Mononuclear cell (primary cell): ENCODE results near the gene PER1. TPM values are rescaled to one million over a fixed set of nuclear protein-coding genes. Genes with fewer than 3 reads are reported as not detected.

Source experiments
- H3K27me3 ChIP-seq: 2 replicates; pipeline ENCODE4 v1.6.0; 2011; ENCODE audit warnings: low read length, control low read depth; ENCODE audit not compliant: insufficient read depth
- H3K4me1 ChIP-seq: 2 replicates; pipeline ENCODE4 v1.5.1; 2011; ENCODE audit warnings: mild to moderate bottlenecking, low read length, control low read depth; ENCODE audit not compliant: insufficient read depth
- H3K4me3 ChIP-seq: 2 replicates; pipeline ENCODE4 v1.5.1; 2011; ENCODE audit warnings: mild to moderate bottlenecking, low read length, moderate library complexity
- H3K9me3 ChIP-seq: 2 replicates; pipeline ENCODE4 v1.5.1; 2011; ENCODE audit warnings: low read depth, mild to moderate bottlenecking, control low read depth, low read length
- total RNA-seq: library from RNA; depleted of rRNA; stranded (reverse); fragments of >200 nt; gene quantifications from one replicate; pipeline ENCODE4 v1.2.3, GENCODE V29; 2012

The PER1 gene
- total RNA-seq, 1 donor, result 250 TPM

DNA sequence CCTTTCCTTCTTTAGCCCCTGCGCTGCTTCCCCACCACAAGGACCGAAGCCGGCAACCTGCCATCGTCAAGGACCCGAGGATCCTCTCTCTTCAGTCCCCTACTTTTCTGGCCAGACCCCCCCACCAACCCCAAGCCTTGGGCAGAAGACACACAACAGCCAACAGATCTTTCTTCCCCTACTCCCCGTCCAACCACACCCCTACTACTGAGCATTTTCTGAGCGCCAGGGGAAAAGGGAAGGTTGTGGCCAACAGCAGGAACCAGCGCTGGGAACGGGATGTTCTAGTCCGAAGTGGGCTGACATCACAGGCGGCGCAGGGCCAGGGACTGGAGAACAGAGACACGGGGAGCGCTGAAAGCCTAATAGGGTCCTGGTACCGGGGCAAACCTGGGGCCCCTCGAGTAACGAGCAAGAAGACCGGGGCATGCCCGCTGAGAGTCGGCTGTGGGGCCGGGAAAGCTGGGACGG lies 528 bp downstream of the PER1 start:
- H3K4me3 ChIP-seq, result peak overlapping the region; percentile 50
- H3K9me3 ChIP-seq, result no peaks in the 10 kb centered on the region
- no peaks in the 10 kb centered on the region for H3K27me3 ChIP-seq
- H3K4me1 ChIP-seq, result peaks cover 59% of the 10 kb centered on the region

DNA sequence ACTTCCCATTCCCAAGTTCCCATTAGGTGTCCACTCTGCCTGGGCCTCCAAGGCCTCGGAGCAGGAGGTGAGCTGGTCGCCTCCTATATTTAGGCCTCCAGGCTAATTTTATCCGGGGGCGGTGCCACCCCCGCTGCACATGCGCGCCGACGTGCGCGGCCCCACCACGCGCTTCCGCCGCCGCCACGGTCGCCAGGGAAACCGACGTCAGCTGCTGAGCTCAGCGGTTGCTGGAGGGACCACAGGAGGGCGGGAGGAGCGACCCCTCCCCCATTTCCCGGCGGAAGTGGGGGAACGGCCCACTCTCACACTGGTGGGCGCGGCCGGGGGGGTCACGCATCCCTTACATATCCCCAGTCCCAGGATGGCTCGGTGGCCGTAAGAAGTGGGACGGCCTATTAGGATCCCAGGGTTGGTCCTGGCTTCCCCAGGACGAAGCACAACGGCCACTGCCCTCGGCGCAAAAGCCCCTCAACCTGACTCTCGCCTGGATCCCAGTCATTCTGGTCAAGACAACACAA lies 1.0 kb downstream of the PER1 start:
- peak overlapping the region; percentile 50 for H3K4me3 ChIP-seq
- H3K4me1 ChIP-seq, result peaks cover 59% of the 10 kb centered on the region
- no peaks in the 10 kb centered on the region for H3K27me3 ChIP-seq
- H3K9me3 ChIP-seq, result no peaks in the 10 kb centered on the region

- Histone ChIP-seq H3K9me3 (no peaks in the 10 kb centered on the region), H3K27me3 (no peaks in the 10 kb centered on the region), H3K4me1 (peaks cover 54% of the 10 kb centered on the region), H3K4me3 (peak overlapping the region; percentile 50)
Observed at GRCh38 chr17:8150194-8151119, 1.7 kb downstream of the PER1 start.

DNA sequence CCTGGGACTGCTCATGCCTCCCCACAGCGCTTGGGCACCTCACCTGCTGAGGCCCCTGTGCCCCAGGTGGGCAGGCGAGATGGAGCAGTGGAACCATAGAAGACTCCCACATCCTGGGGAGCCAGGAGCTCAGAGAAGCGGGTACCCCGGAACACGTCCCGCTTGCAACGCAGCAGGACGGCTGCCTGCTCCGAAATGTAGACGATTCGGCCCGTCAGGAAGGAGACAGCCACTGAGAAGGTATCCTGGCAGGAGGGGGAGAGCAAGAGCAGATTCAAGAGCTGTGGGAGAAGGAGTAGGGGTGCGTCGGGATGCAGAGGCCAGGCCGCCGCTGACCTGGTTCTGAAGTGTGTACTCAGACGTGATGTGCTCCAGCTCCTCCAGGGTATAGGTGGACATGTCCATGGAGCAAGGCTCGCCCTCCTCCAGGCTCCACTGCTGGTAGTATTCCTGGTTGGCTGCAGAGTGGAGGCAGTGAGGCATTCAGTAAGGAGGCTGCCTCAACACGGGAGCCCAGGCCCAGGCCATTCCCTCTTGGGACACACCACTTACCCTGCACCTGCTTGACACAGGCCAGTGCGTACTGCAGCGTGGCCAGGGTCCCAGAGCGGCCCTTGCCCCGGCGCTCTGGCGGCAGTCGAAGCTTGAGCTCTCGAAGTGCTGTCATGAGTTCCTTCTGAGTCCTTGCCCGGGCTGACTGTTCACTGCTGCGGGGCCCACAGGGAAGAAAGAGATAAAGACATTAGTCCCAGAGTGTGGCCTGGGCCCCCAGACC lies 2.6 kb downstream of the PER1 start:
- Histone ChIP-seq H3K4me1 (peaks cover 45% of the 10 kb centered on the region), H3K4me3 (no peak overlapping the region), H3K27me3 (no peaks in the 10 kb centered on the region), H3K9me3 (no peaks in the 10 kb centered on the region)

GRCh38 chr17:8148560-8148959 lies 3.6 kb downstream of the PER1 start:
- Histone ChIP-seq H3K4me1 (peaks cover 35% of the 10 kb centered on the region), H3K9me3 (no peaks in the 10 kb centered on the region), H3K4me3 (no peak overlapping the region)

DNA sequence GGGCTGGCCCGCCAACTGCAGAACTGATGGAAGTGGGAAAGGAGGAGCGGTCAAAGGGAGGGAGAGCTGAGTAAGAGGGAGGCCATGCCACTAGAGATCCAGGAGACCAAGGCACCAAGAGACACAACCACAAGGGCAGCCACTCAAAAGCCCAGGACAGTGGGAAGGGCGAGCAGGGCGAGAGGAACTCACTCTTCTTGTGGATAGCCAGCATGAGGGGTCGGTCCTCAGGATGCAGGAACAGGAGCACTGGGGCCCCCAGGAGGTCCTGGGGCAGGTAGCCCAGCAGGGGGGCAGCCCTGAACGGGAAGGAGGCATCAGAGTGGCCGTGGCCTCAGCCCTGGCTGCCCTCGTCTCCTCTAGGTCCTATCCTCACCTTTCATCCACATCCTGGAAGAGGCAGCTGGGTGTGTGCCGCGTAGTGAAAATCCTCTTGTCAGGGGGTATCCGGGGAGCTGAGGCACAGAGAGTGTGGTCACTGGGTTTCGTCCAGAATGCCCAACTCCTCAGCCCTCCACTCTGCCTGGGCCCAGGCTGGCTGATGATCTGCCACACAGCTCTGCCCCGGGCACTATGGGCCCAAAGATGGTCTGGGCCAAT lies 4.3 kb downstream of the PER1 start:
- Histone ChIP-seq H3K4me1 (peaks cover 28% of the 10 kb centered on the region), H3K27me3 (no peaks in the 10 kb centered on the region)

More at GRCh38 chr17:8148560-8148959, 3.6 kb downstream of the PER1 start:
- H3K27me3 ChIP-seq, result no peaks in the 10 kb centered on the region

GRCh38 chr17:8147141-8147804 lies 4.9 kb downstream of the PER1 start:
- H3K9me3 ChIP-seq, result no peaks in the 10 kb centered on the region
- peaks cover 22% of the 10 kb centered on the region for H3K4me1 ChIP-seq
- no peaks in the 10 kb centered on the region for H3K27me3 ChIP-seq
- no peak overlapping the region for H3K4me3 ChIP-seq

More for the DNA sequence above, 4.3 kb downstream of the PER1 start:
- Histone ChIP-seq H3K4me3 (no peak overlapping the region), H3K9me3 (no peaks in the 10 kb centered on the region)

GRCh38 chr17:8146381-8147140 lies 5.6 kb downstream of the PER1 start:
- H3K27me3 ChIP-seq, result no peaks in the 10 kb centered on the region
- H3K4me3 ChIP-seq, result no peak overlapping the region
- H3K4me1 ChIP-seq, result peaks cover 15% of the 10 kb centered on the region
- no peaks in the 10 kb centered on the region for H3K9me3 ChIP-seq

DNA sequence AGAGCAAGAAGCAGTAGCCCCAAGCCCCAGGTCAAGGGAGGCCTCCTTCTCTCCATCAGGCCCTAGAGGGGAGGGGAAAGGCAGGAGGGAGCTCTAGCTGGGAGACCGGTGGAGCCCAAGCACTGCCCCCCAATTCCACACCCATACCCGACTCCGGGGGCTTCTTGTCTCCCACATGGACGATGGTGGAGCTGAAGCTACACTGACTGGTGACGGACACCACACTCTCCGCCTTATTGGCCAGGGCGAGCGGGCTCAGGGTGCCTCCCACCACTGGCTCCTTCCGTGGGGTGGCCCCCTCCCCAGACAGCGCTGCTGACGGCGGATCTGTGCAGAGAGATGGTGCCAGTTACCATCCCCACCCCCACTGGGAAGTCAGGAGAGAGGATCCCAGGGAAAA lies 6.4 kb downstream of the PER1 start:
- no peaks in the 10 kb centered on the region for H3K9me3 ChIP-seq
- H3K27me3 ChIP-seq, result no peaks in the 10 kb centered on the region
- no peak overlapping the region for H3K4me3 ChIP-seq
- H3K4me1 ChIP-seq, result peaks cover 7% of the 10 kb centered on the region

- Histone ChIP-seq H3K4me1 (peaks cover 8% of the 10 kb centered on the region), H3K27me3 (no peaks in the 10 kb centered on the region), H3K4me3 (no peak overlapping the region), H3K9me3 (no peaks in the 10 kb centered on the region)
Observed at GRCh38 chr17:8144401-8145231, 7.6 kb downstream of the PER1 start.

GRCh38 chr17:8143581-8144400 lies 8.4 kb downstream of the PER1 start:
- no peak overlapping the region for H3K4me3 ChIP-seq
- H3K4me1 ChIP-seq, result peaks cover 16% of the 10 kb centered on the region
- H3K27me3 ChIP-seq, result no peaks in the 10 kb centered on the region
- no peaks in the 10 kb centered on the region for H3K9me3 ChIP-seq

- Histone ChIP-seq H3K4me1 (peaks cover 22% of the 10 kb centered on the region), H3K4me3 (no peak overlapping the region), H3K9me3 (no peaks in the 10 kb centered on the region), H3K27me3 (no peaks in the 10 kb centered on the region)
Observed at GRCh38 chr17:8142887-8143580, 9.2 kb downstream of the PER1 start.
